OCI-M2 (cell line): Measurements from ENCODE around the gene PRDM10.
"Not testable (repeated sequence)": the region's sequence is repeated elsewhere in the genome, so short reads cannot be mapped to it uniquely, and the experiment has no call there.

Experiments used
- DNase-seq: peaks from one replicate; lab custom pipeline; 2025; ENCODE audit not compliant: unreplicated experiment; lab: John Stamatoyannopoulos, UW

The PRDM10 gene

GRCh38 chr11:129978447-129978846, 24.2 kb downstream of the PRDM10 start:
- DNase-seq = no peak

- no peak for DNase-seq
Observed at GRCh38 chr11:129976328-129976727, 26.3 kb downstream of the PRDM10 start.

GRCh38 chr11:129975543-129975942, 27.1 kb downstream of the PRDM10 start:
- no peak for DNase-seq

GRCh38 chr11:129974672-129975071, 28.0 kb downstream of the PRDM10 start:
- DNase-seq = no peak

- DNase-seq = no peak
Observed at GRCh38 chr11:129974237-129974636, 28.4 kb downstream of the PRDM10 start.

- no peak for DNase-seq
Observed at GRCh38 chr11:129973809-129974208, 28.8 kb downstream of the PRDM10 start.

- no peak for DNase-seq
Observed at GRCh38 chr11:129973068-129973467, 29.6 kb downstream of the PRDM10 start.

- no peak for DNase-seq
Observed at GRCh38 chr11:129972611-129973010, 30.0 kb downstream of the PRDM10 start.

- DNase-seq = not testable (repeated sequence)
Observed at GRCh38 chr11:129971856-129972255, 30.8 kb downstream of the PRDM10 start.

- no peak for DNase-seq
Observed at GRCh38 chr11:129969920-129970319, 32.7 kb downstream of the PRDM10 start.

GRCh38 chr11:129968591-129969419, 33.8 kb downstream of the PRDM10 start:
- no peak for DNase-seq

- no peak for DNase-seq
Observed at GRCh38 chr11:129967996-129968395, 34.6 kb downstream of the PRDM10 start.

- DNase-seq = no peak
Observed at GRCh38 chr11:129965248-129965647, 37.4 kb downstream of the PRDM10 start.

GRCh38 chr11:129960216-129961214, 42.1 kb downstream of the PRDM10 start:
- DNase-seq = no peak

- no peak for DNase-seq
Observed at GRCh38 chr11:129959687-129960086, 42.9 kb downstream of the PRDM10 start.

GRCh38 chr11:129955282-129955681, 47.4 kb downstream of the PRDM10 start:
- no peak for DNase-seq

GRCh38 chr11:129954703-129955102, 47.9 kb downstream of the PRDM10 start:
- DNase-seq = not testable (repeated sequence)

GRCh38 chr11:129951866-129952262, 50.8 kb downstream of the PRDM10 start:
- no peak for DNase-seq

GRCh38 chr11:129951201-129951865, 51.3 kb downstream of the PRDM10 start:
- no peak for DNase-seq

GRCh38 chr11:129950101-129951091, 52.2 kb downstream of the PRDM10 start:
- no peak for DNase-seq
